Glutamatergic neuron (in vitro differentiated cells): ENCODE data around the gene SRXN1. TPM values are rescaled to one million over a fixed set of nuclear protein-coding genes. Genes with fewer than 3 reads are reported as not detected.

ENCODE experiments used
- DNase-seq: peaks from one replicate; pipeline ENCODE4 v3.0.0; 2022
- H3K27ac Mint-ChIP-seq: one replicate; pipeline ENCODE4 v1.8.0; 2020; ENCODE audit warnings: mild to moderate bottlenecking, mixed read lengths, inconsistent platforms; ENCODE audit not compliant: unreplicated experiment
- H3K27me3 Mint-ChIP-seq: one replicate; pipeline ENCODE4 v1.8.0; 2020; ENCODE audit warnings: mild to moderate bottlenecking, moderate library complexity, mixed read lengths, inconsistent platforms; ENCODE audit not compliant: unreplicated experiment
- H3K36me3 Mint-ChIP-seq: one replicate; pipeline ENCODE4 v1.8.0; 2020; ENCODE audit warnings: mild to moderate bottlenecking, mixed read lengths, inconsistent platforms; ENCODE audit not compliant: unreplicated experiment
- H3K4me1 Mint-ChIP-seq: one replicate; pipeline ENCODE4 v1.8.0; 2020; ENCODE audit warnings: mild to moderate bottlenecking, low read depth, mixed read lengths, inconsistent platforms; ENCODE audit not compliant: unreplicated experiment
- H3K4me3 Mint-ChIP-seq: one replicate; pipeline ENCODE4 v1.8.0; 2020; ENCODE audit warnings: mild to moderate bottlenecking, mixed read lengths, inconsistent platforms; ENCODE audit not compliant: unreplicated experiment
- H3K9me3 Mint-ChIP-seq: one replicate; pipeline ENCODE4 v1.8.0; 2020; ENCODE audit warnings: mild to moderate bottlenecking, moderate library complexity, mixed read lengths, inconsistent platforms; ENCODE audit not compliant: unreplicated experiment
- CTCF ChIP-seq: fragments of 200-600 bp; sonication (generic); IDR thresholded peaks from one replicate; pipeline ENCODE4 v1.5.0; 2021; ENCODE audit not compliant: partially characterized antibody, unreplicated experiment
- total RNA-seq: library from RNA; stranded (reverse); fragmentation: NEBNext Ultra II Directional; extraction: Animal tissue kit (Norgen Biotek cat#: 25700); gene quantifications from one replicate; pipeline ENCODE4 v1.2.1, GENCODE V29; 2021; ENCODE audit not compliant: unreplicated experiment

The SRXN1 gene
- total RNA-seq, 1 donor from 2014 or later, result 6.3 TPM

- Mint-ChIP-seq H3K27me3 (peaks cover 7% of the 10 kb centered on the region), H3K4me1 (peaks cover 13% of the 10 kb centered on the region), H3K9me3 (peaks cover 11% of the 10 kb centered on the region), H3K36me3 (peaks cover 4% of the 10 kb centered on the region), H3K4me3 (no peak overlapping the region), H3K27ac (no peak overlapping the region)
- no peak for DNase-seq
- TF ChIP-seq CTCF, result no peak
These were observed 3.0 kb upstream of the SRXN1 start for GRCh38 chr20:655726-656624.

- peaks cover 13% of the 10 kb centered on the region for H3K4me1 Mint-ChIP-seq
- no peak for TF ChIP-seq CTCF
- H3K27ac Mint-ChIP-seq, result no peak overlapping the region
- no peak for DNase-seq
- H3K36me3 Mint-ChIP-seq, result peaks cover 4% of the 10 kb centered on the region
- H3K27me3 Mint-ChIP-seq, result peaks cover 4% of the 10 kb centered on the region
- H3K4me3 Mint-ChIP-seq, result peak overlapping the region; percentile 31
- H3K9me3 Mint-ChIP-seq, result peaks cover 9% of the 10 kb centered on the region
These were observed 1.4 kb upstream of the SRXN1 start for GRCh38 chr20:654417-654750.

GRCh38 chr20:653590-654416 is 803 bp upstream of the SRXN1 start:
- Mint-ChIP-seq H3K36me3 (peaks cover 4% of the 10 kb centered on the region), H3K27ac (no peak overlapping the region), H3K4me3 (peak overlapping the region; percentile 80), H3K27me3 (peaks cover 6% of the 10 kb centered on the region), H3K9me3 (peaks cover 11% of the 10 kb centered on the region), H3K4me1 (peaks cover 16% of the 10 kb centered on the region)
- DNase-seq, result no peak
- peak; percentile 37 for TF ChIP-seq CTCF

- Mint-ChIP-seq H3K27me3 (peaks cover 6% of the 10 kb centered on the region), H3K4me3 (peak overlapping the region; percentile 78), H3K36me3 (peaks cover 10% of the 10 kb centered on the region), H3K27ac (no peak overlapping the region), H3K4me1 (peaks cover 16% of the 10 kb centered on the region), H3K9me3 (peaks cover 11% of the 10 kb centered on the region)
- no peak for DNase-seq
- no peak for TF ChIP-seq CTCF
These were observed 338 bp downstream of the SRXN1 start for GRCh38 chr20:652615-653109.
